Glutamatergic neuron (in vitro differentiated cells): Measurements from ENCODE around the gene GNB2. TPM values are rescaled to one million over a fixed set of nuclear protein-coding genes. Genes with fewer than 3 reads are reported as not detected.

ENCODE experiments used
- DNase-seq: peaks from one replicate; pipeline ENCODE4 v3.0.0; 2022
- H3K27ac Mint-ChIP-seq: one replicate; pipeline ENCODE4 v1.8.0; 2020; ENCODE audit warnings: mild to moderate bottlenecking, mixed read lengths, inconsistent platforms; ENCODE audit not compliant: unreplicated experiment
- H3K27me3 Mint-ChIP-seq: one replicate; pipeline ENCODE4 v1.8.0; 2020; ENCODE audit warnings: mild to moderate bottlenecking, moderate library complexity, mixed read lengths, inconsistent platforms; ENCODE audit not compliant: unreplicated experiment
- H3K36me3 Mint-ChIP-seq: one replicate; pipeline ENCODE4 v1.8.0; 2020; ENCODE audit warnings: mild to moderate bottlenecking, mixed read lengths, inconsistent platforms; ENCODE audit not compliant: unreplicated experiment
- H3K4me1 Mint-ChIP-seq: one replicate; pipeline ENCODE4 v1.8.0; 2020; ENCODE audit warnings: mild to moderate bottlenecking, low read depth, mixed read lengths, inconsistent platforms; ENCODE audit not compliant: unreplicated experiment
- H3K4me3 Mint-ChIP-seq: one replicate; pipeline ENCODE4 v1.8.0; 2020; ENCODE audit warnings: mild to moderate bottlenecking, mixed read lengths, inconsistent platforms; ENCODE audit not compliant: unreplicated experiment
- H3K9me3 Mint-ChIP-seq: one replicate; pipeline ENCODE4 v1.8.0; 2020; ENCODE audit warnings: mild to moderate bottlenecking, moderate library complexity, mixed read lengths, inconsistent platforms; ENCODE audit not compliant: unreplicated experiment
- total RNA-seq: library from RNA; stranded (reverse); fragmentation: NEBNext Ultra II Directional; extraction: Animal tissue kit (Norgen Biotek cat#: 25700); gene quantifications from one replicate; pipeline ENCODE4 v1.2.1, GENCODE V29; 2021; ENCODE audit not compliant: unreplicated experiment
- TF ChIP-seq, protein P1 (sequence below): fragments of 200-600 bp; sonication (generic); IDR thresholded peaks from one replicate; pipeline ENCODE4 v1.5.0; 2021; ENCODE audit not compliant: partially characterized antibody, unreplicated experiment

GNB2 gene
- total RNA-seq, 1 donor from 2014 or later: 275 TPM

DNA sequence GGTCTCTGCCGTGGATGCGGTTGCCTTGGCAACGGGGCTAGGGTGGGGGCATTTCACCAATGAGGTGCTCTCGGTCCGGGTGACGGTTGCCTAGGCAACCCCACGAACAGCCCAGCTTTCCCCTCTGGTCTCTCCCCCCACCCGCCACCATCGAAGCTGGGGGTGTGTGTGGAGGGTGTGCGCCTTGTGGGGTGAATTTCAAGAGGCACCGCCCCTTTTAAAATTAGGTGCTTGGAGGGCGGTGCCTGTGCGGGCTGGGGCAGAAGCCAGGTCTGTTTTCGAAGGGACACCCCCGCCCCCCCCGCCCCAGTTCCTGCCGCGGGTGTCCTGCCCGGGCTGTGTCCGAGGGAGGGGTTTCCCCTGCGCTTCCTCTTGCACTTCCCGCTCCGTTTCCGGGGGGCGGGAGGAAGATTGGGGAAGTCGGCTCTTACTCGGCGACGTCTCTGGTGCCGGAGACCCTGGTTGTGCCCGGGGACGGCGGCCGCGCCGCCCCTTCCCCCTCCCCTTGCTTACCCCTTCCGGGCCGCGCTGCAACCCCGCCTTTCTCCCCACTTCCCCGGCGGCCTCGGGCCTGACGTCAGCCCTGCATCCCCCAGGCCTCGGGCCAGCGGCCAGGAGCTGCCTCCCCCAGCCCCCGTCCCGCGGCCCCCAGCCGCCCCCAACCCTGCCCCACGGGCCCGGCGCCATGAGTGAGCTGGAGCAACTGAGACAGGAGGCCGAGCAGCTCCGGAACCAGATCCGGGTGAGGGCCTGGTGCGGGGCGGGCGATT, 2.2 kb downstream of the GNB2 start:
- peak; percentile 67 for DNase-seq

DNA sequence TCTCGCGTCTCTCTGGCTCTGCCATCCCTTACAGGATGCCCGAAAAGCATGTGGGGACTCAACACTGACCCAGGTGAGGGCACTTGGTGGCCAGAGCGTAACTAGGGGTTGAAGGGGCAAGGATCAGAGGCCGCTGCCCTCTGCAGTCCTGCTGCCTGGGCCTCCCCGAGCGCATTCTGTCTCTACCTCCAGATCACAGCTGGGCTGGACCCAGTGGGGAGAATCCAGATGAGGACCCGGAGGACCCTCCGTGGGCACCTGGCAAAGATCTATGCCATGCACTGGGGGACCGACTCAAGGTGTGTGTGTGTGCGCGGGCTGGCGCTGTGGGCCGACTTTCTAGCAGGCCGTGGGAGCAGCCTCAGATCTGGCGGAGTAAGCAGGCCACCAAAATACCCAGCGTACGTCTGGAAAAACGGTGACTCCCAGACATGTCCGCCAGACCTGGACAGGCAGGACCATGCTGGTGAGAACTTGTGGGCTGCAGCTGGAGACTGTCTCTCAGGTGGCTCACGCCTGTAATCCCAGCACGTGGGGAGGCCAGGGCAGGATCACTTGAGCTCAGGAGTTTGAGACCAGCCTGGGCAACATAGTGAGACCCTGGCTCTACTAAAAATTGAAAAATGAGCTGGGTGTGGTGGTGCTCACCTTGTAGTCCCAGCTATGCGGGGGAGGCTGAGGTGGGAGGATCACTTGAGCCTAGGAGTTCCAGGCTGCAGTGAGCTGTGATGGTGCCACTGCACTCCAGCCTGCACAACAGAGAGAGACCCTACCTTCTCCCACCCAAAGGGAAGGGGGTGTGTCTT, 3.2 kb downstream of the GNB2 start:
- no peak for DNase-seq
- Mint-ChIP-seq H3K27me3 (peaks cover 14% of the 10 kb centered on the region), H3K36me3 (peaks cover 4% of the 10 kb centered on the region), H3K4me3 (peak overlapping the region; percentile 89), H3K27ac (peak overlapping the region; percentile 76), H3K4me1 (peaks cover 5% of the 10 kb centered on the region), H3K9me3 (peaks cover 11% of the 10 kb centered on the region)
- TF ChIP-seq, protein P1, sequence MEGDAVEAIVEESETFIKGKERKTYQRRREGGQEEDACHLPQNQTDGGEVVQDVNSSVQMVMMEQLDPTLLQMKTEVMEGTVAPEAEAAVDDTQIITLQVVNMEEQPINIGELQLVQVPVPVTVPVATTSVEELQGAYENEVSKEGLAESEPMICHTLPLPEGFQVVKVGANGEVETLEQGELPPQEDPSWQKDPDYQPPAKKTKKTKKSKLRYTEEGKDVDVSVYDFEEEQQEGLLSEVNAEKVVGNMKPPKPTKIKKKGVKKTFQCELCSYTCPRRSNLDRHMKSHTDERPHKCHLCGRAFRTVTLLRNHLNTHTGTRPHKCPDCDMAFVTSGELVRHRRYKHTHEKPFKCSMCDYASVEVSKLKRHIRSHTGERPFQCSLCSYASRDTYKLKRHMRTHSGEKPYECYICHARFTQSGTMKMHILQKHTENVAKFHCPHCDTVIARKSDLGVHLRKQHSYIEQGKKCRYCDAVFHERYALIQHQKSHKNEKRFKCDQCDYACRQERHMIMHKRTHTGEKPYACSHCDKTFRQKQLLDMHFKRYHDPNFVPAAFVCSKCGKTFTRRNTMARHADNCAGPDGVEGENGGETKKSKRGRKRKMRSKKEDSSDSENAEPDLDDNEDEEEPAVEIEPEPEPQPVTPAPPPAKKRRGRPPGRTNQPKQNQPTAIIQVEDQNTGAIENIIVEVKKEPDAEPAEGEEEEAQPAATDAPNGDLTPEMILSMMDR: no peak

More for the DNA sequence above, 2.2 kb downstream of the GNB2 start:
- TF ChIP-seq, protein P1: no peak
- peaks cover 4% of the 10 kb centered on the region for H3K36me3 Mint-ChIP-seq
- peaks cover 5% of the 10 kb centered on the region for H3K4me1 Mint-ChIP-seq
- peaks cover 11% of the 10 kb centered on the region for H3K9me3 Mint-ChIP-seq
- peak overlapping the region; percentile 75 for H3K4me3 Mint-ChIP-seq
- H3K27ac Mint-ChIP-seq: no peak overlapping the region
- H3K27me3 Mint-ChIP-seq: peaks cover 14% of the 10 kb centered on the region

DNA sequence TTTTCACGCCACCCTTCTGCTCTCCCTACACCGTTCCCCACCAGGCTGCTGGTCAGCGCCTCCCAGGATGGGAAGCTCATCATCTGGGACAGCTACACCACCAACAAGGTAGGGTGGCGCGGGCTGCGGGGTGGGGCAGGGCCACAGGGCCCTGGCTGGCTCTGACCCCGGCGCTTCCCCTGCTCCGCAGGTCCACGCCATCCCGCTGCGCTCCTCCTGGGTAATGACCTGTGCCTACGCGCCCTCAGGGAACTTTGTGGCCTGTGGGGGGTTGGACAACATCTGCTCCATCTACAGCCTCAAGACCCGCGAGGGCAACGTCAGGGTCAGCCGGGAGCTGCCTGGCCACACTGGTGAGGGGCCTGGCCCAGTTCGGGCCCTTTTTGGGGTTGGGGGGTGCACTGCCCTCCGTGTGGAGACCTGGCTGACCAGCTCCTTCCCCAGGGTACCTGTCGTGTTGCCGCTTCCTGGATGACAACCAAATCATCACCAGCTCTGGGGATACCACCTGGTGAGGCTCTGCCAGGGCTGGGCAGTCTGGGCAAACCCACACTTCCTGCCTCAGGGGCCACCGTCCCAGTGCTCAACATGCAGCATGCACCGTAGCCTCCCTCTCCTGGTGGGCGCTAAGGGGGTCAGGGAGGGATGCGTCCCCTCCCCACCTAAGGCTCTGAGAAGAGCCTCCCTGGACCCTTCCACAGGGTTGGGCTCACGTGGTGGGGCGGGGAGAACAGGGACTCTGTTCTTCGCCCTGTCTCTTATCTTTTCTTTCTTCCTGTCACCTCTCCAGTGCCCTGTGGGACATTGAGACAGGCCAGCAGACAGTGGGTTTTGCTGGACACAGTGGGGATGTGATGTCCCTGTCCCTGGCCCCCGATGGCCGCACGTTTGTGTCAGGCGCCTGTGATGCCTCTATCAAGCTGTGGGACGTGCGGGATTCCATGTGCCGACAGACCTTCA, 4.0 kb downstream of the GNB2 start:
- Mint-ChIP-seq H3K9me3 (peaks cover 8% of the 10 kb centered on the region), H3K27me3 (peaks cover 14% of the 10 kb centered on the region), H3K36me3 (peaks cover 4% of the 10 kb centered on the region), H3K27ac (peak overlapping the region; percentile 79), H3K4me1 (peaks cover 5% of the 10 kb centered on the region), H3K4me3 (peak overlapping the region; percentile 89)
- DNase-seq: peak; percentile 18
- TF ChIP-seq, protein P1: no peak

GRCh38 chr7:100678291-100678984, 4.9 kb downstream of the GNB2 start:
- peaks cover 4% of the 10 kb centered on the region for H3K36me3 Mint-ChIP-seq
- peaks cover 14% of the 10 kb centered on the region for H3K27me3 Mint-ChIP-seq
- H3K9me3 Mint-ChIP-seq: peaks cover 9% of the 10 kb centered on the region
- DNase-seq: peak; percentile 15
- peak overlapping the region; percentile 79 for H3K27ac Mint-ChIP-seq
- no peak overlapping the region for H3K4me3 Mint-ChIP-seq
- TF ChIP-seq, protein P1: no peak
- peaks cover 5% of the 10 kb centered on the region for H3K4me1 Mint-ChIP-seq
